ENCODE measurements around the gene CAPN5.

GRCh38 chr11:77042111-77042726 is 24.6 kb upstream of the CAPN5 start:
- TF ChIP-seq CTCF (IDR thresholded peaks at IDR 0.05; ENCODE audit: low read depth, low read length) (no peak), EZH2phosphoT487 (IDR thresholded peaks at IDR 0.05; ENCODE audit: low read depth) (no peak)

All from OCI-LY3 (cell line).